ENCODE data around the gene ZNF423.

Gene ZNF423

DNA sequence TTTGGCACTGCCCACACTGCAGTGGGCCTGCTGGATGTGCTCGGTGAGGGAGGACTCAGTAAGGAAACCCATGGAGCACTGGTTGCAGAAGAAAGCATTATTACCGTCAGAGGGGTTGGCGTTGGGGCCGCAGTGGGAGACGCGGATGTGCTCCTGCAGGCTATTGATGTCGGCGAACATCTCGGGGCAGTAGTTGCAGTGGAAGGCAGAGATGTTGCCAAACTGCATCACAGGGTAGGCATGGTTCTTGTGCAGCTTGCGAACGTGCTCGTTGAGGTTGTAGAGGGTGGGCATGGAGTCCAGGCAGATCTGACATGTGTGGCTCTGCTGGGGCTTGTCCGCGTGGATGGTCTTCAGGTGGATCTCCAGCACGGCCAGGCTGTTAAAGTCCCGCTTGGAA, 218.4 kb downstream of the ZNF423 start:
- DNase-seq: no peak

DNA sequence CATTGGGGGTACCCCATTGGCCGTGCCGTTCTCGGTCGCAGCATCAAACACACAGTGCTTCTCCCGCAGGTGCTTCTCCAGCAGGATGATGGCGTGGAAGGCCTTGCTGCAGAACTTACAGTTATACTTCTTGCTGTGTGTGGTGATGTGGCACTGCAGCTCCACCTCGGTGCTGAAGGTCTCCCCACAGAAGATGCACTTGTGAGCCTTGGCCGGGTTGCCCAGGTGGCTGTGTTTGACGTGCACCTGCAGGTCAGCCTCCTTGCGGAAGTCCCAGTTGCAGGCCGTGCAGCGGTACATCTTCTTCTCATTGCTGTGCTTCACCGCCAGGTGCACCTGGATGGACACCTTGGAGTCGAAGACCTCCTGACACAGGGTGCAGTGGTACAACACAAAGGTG, 219.3 kb downstream of the ZNF423 start:
- no peak for DNase-seq

DNA sequence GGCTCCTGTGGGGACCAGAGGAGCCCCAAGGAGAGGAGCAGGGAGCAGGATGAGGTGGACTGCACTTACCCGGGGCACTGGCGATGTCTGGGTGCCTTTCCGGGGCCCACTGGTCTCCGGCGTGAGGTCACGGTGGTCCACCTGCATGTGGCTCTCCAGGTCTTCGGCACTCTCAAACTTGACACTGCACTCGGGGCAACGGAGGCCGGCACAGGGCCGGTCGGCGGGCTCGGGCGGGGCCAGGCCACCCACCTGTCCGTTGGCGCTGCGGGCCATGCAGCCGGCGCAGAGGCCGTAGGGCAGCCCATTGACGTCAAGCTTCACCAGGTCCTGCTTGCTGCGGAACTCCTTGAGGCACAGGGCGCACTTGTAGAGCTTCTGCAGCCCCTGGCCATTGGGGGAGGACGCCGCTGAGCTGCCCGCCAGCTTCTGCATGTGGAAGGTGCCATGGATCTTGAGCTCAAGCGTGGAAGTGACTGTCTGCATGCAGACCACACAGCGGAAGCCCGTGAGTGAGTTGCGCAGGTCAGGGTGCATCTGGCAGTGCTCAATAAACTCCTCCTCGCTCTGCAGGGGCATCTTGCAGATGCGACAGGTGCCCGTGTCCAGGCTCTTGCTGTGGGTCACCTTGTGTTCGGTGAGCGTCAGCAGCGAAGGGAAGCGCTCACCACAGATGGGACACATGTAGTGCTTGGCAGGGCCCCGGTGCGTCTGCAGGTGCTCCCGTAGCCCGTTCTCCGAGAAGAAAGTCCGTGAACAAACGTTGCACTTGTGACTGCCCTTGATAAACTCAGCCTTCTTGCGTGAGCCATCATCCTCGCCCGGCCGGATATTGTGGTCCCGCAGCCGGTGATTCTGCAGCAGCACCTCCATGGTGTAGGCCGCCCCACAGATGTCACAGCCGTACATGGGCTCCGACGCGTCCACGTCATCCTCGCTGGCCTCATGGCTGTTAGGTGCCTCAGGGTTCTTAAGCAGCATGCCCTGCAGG, 220.0 kb downstream of the ZNF423 start:
- no peak for DNase-seq

DNA sequence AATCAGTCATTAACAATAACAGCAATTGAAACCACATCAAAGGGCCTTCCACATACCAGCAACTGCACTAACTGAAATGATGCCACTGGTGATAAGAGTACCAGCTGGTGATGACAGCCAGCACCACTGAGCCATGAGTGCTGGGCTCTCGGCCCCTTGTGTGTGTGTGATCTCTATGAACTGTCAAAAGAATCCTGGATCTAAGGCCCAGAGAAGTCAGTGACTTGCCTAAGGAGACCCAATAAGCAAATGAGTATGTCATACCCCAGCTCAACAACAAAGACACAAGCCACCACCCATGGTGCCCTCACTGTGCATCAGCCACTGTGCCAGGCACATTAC, 220.9 kb downstream of the ZNF423 start:
- DNase-seq: no peak

DNA sequence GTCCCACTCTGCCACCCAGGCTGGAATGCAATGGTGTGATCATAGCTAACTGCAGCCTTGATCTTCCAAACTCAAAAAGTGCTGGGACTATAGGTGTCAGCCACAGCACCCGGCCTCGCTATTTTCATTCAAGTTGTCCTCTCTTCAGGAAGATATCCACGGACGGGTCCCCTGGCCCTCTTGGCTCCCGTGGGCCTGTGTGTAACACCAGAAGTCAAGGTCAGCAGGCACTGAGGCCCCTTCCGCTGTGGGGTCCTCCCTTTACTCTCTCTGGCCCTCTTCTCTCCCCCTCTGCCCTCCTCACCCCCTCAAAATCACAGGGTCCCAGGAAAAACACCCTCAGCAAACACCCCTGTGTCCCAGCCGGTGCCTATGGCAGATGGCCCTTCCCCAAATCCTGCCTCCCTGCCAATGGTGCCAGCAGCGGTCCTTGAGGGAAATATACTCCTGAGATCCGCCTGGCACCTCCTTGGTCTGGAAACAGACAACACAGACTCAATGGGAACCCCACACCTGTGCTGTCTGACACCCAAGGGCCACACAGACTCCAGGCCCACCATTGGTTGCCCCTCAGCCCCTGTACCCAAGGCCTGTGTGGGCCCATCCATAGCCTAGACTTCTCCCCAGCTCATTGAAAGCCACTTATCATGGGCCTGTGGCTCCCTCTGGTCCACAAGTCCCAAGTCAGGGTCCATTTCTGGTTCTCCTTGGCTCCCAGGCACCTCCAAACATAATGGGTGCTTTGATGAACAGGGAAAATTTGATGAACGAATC, 221.5 kb downstream of the ZNF423 start:
- no peak for DNase-seq

DNA sequence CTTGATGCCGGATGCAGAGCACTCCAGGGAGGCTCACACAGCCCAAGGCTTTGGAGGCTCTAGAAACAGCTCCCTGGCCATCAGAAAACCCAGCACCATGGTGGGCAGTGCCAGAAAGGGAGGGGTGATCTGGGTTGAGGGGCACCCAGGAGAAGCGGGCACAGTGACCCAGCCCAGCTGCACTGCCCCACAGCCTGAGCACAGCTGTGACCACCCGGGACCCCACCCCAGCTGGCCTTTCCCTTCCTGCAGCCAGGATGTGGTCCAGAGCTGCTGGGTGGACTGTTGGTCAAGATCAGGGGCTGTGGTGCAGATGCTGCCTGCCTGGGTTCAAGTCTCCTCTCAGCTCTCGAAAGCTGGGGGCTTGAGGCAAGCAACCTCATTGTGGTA, 223.1 kb downstream of the ZNF423 start:
- no peak for DNase-seq

DNA sequence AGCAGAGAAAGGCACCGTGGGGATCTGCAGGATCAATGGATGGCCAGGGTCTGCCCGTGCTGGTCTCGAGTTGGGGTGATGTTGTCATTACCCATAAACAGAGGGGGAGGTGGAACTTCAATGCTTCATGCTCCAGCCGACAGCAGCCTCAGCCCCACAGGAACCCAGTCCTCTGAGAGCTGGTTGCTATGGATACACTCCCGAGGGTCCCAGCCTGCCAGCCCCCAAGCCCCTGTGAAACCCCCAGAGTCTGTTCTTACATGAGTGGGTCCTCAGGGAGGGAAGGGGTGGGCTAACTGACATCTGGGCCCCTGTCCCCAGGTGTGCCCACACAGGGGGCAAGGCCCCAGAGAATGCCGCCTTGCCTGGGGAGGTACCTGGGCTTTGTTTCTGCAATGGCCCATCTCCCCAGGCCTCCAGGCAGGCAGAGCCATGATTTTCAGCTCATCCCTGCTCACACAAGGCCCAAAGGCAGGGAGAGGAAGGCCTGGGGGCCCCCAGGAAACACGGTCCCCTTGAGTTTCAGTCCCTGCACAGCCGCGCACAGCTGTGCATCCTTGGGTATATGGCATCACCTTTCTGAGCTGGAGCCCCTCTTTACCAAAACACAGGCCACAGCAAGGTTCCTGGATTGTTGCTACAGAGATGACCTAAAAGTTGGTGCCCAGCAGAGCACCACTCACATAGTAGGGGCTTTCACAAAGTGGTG, 223.7 kb downstream of the ZNF423 start:
- no peak for DNase-seq

DNA sequence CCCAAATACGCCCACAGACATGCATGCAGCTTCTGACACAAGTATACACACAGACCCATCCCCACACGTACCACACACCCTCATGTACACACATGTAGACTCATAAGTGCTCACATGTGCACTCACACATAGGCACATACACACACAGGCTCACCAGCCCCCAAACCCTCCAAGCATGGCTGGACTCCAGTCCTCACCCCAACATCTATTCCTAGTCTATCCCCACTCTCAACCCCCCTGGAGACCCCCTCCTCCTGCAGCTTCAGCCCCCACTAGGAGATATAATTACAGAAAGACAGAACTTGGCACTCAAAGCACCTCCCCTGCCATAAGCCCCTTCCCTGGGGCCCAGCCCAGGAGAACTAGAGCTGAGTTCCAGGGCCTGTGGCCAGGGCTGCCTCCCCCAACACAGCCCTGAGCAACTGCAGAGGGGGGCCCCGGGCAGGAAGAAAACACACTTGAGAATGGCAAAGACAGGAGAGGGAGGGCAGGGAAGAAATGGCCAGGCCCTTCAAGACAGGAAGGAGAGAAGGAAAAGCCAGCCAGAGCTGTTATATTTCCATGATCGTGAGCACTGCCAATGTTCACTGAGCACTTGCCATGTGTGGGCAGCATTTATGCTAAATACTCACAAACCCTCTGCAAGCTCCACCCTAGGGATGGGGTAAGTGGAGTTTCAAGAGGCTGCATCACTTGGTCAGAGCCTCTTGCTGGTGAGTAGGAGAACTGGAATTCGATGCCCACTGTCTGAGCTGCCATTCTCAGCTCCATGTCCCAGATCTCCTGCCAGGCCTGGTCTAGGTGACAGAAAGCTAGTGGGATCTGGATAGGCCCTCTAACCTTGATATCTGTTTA, 224.5 kb downstream of the ZNF423 start:
- peak; percentile 66 for DNase-seq

DNA sequence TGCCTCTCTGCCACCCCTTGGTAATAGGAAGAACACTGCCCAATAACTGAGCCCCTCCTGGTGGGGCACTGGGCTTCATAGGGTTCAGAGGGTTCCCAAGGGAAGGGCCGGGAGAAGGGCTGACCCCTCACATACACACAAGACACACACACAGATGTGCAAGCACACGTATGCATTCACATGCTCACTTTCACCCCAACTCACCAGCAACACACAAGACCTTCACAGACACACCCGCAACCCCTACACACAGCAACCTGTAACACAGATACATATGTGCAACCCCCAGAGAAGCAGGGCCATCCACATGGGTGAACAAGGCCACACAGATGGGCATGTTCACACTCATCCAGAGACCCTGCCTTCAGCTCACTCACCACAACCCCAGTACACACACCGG, 225.1 kb downstream of the ZNF423 start:
- no peak for DNase-seq

DNA sequence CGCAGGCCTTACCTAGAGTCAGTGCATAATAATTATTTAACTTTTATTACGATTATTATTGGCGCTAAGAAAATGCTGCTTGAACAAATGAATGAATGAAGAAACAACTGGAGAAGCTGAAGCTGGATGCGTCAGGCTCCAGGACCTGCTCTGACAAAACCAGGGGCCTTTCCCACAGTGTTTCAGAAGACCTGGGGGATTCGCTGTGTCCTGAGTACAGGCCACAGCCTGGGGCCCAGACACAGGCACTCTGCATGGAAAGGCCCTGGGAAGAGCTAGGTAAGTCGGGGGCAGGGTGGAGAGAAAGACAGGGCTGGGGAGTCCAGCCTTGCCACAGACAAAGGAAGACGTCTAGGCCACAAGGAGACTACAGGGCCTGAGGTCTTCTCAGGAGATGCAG, 226.1 kb downstream of the ZNF423 start:
- no peak for DNase-seq

DNA sequence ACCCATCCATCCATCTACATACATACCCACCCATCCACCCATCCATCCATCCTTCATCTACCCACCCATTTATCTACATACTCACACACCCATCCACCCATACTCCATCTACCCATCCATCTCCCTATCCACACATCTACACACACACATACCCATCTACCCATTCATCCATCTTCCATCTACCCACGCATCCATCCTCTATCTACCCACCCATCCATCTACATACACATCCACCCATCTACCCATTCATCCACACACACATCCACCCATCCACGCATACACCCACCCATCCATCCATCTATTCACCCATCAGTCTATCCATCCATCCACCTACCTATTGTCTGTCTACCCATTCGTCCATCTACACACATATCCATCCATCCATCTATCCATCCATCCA, 227.8 kb downstream of the ZNF423 start:
- DNase-seq: no peak

DNA sequence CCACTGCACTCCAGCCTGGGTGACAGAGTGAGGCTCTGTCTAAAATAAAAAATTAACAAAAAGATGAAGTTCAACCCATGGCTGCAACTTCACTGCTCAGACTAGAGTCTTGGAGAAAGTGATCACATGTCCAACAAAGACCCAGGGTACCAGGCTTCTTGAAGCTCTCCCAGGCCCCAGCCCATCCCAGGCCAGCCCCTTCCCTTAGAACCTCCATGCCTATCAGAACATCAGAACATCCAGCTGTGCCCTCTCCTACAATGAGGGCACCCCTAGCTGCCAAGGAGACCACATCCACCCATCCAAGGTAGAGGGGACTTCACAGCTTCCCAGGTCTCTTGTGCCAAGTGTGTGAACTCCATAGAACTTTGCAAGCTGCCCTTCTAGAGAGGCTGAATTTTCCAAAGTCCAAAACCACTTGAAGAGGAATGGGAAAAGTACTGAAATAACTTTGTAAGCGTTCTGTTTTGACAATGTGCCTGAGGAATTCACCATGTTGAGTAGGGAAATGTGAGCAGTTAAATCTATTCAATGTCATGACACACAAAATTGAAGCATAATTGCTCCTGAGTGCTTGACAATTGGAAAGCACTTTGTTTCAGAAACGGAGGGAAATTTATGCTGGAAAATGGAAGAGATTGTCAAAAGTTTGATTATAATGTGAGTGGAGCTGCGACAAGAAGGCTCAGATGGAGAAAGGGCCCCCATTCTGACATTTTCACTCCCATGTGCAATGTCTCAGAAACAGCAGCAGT, 230.4 kb downstream of the ZNF423 start:
- DNase-seq: no peak

DNA sequence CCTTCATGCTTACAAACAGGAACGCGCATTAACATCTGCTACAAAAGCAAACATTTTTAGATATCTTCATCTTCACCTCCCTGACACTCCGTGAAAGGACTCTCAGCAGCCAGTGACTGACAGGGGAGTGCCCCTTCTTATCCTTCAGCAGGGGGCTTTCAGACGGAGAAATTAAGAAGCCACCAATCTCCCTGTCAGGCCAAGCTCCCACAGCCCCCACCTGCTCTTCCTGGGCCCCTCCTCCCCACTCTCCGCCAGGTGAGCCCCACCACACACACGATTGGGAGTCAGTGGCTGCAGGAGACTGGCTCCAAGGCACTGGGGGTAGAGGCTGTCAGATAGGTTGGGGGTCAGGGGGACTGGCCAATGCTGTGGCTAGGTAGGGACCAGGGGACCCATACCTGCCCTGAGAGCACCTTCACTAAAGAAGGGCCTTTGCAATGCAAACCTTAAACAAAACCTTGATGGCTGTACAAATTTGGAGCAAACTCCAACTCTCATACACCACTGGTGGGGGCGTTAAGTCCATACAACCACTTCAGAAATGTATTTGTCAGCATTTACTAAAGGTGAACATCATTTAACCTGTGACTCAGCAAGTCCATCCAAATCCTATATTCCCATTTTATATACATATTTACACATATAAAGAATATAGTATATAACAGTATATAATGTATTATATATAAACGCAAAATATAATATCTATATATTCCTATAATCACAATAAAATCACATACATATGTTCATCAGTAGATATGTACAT, 232.2 kb downstream of the ZNF423 start:
- no peak for DNase-seq

DNA sequence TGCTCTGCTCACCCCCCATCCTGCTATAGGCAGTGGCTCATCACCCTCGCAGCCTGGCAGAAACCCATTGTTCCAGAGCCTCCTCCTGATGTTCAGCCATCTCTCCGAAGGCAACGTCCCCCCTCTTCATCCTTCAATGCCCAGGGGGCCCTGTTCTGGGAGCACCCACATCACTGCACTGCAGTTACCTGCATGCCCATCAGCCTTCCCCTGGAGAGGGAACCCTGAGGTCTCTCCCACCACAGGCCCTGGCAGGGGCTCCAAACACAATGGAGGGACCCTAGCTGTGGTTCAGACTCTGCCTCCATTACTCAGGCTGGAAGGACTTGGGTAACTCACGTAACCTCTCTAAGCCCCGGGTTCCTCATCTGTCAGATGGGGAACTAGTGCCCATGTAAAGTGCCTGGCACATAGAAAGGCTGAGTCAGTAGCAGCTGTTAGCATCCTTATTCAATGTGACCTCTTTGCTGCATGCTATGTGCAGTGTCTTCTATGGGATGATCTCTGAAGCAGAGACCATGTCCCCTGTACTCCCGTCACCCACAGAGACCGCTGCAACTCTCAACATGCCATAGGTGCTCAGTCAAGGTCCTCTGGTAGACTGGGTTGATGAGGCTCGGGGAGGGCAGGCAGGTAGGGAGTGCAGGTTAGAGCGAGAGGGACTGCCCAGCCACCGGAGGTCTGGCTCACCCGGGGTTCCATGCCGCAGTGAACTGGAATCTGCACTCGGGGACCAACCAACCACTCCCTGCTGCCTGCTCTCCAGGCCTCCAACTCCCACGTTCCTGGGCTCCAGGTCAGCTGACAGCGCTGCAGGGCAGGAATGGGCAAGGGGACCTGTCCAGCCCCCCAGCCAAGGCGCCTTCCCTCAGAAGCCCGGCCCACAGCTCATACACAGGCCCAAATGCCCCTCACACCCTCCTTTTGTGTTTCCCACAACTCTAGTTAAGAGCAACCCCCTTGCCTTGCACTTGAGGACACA, 233.2 kb downstream of the ZNF423 start:
- DNase-seq: no peak

DNA sequence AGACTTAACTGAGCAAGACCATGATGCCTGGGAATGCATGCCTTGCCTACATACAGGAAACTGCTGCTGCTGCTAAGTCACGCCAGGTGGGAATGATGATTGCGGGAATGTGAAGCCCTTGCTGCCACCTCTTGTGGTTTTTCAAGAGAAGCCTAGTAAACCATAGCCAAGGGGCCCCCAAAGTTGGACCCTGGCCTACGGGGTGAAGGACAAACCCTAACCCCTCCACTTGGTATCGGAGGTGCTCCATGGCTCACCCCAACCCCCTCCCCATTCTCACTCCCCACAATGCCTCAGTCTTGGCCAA, 233.9 kb downstream of the ZNF423 start:
- DNase-seq: no peak

DNA sequence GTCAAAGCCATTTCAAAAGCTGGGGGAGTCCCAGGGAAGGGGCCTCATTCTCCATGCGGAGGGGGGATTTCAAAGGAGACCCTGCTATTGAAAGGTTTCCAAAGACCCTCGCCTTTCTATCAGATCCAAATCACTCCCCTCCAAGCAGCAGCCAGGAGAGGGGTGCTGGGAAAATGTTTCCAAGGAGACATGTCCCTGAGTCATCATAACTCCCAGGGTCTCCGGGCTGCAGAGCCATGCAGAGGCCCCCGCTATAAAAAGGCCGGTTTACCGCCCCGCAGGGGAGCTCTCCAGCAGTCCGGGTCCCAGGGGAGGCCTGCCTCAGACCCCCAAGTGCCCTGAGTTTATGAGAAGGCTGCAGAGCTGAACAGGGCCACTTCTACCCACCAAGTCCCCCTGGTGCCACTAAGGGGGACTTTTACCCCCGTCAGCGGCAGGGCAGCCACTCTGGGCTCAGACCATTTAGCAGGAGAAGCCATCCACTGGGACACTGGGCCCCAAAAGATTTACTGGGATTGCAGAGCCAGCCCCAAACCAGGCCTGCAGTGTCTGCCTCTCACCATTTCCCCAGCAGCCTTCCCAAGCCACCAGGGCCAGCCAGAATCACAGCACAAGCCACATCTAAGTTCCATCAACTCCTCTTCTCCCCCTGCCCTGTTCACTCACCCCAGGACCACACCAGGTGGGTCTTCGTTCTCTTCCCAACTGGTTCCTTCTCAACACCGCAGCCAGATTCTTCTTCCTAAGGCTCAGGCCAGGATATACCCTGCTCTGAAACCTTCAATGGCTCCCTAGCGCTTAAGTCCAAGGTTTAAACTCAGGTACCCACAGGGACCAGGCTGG, 234.4 kb downstream of the ZNF423 start:
- DNase-seq: no peak

DNA sequence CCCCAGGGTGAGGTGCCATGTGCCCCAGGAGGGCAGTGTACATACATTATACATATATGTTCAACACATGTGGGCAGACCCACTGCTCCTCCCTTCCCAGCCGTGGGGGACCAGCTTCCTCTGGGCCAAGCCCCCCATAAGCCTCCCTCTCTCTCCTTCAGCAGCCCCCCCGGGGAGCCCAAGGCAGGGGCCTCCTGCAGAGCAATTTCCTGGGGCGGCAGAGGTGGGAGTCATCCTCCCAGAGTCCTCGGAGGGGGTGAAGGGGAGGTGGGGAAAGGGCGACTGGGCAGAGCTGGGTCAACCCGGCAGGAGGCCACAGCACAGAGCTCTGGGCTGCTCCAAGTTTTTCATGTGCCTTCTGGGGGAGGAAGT, 235.1 kb downstream of the ZNF423 start:
- no peak for DNase-seq

DNA sequence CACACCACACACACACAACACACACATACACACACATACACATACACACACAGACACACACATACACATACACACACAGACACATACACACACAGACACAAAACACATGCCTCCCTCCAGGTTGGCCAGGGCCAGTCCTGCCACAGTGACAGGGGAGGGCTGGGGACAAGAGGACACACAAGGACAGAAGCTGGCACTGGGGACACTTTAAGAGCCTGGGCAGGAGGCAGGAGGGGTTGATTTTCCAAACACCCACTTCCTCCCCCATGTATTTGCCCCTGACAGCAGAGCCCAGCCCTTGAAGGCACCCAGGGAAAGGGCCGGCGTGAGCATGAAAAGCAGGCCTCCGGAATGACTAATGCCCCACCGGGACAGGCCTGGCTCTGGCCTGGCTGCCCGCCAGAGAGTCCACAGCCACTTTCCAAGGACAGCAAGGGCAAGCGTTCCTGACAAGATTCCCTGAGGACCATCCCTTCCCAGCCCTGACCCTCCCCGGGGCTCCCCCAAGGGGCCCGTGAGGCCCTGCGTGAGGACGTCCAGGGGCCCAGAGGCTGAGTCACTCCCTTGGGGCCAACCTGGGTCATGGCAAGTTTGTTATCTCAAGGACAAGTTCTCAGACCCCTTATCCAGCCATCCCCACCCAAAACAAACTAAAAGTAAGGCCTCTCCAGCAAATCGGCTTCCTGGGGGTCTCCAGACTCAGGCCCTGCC, 235.6 kb downstream of the ZNF423 start:
- DNase-seq: no peak
